Ammon's horn (tissue), 1 donor: ENCODE results near the gene FBXW10.
"Not testable (repeated sequence)": the region's sequence is repeated elsewhere in the genome, so short reads cannot be mapped to it uniquely, and the experiment has no call there.

Experiments
- DNase-seq: peaks from one replicate; pipeline ENCODE4 v3.0.0-alpha.2; 2016; ENCODE audit warnings: low spot score

Gene FBXW10

GRCh38 chr17:18753829-18754409, 10.1 kb downstream of the FBXW10 start:
- DNase-seq, result not testable (repeated sequence)

GRCh38 chr17:18755969-18756368, 12.1 kb downstream of the FBXW10 start:
- not testable (repeated sequence) for DNase-seq

GRCh38 chr17:18757368-18758044, 13.7 kb downstream of the FBXW10 start:
- not testable (repeated sequence) for DNase-seq

GRCh38 chr17:18758344-18758743, 14.5 kb downstream of the FBXW10 start:
- DNase-seq, result not testable (repeated sequence)

GRCh38 chr17:18760221-18760620, 16.4 kb downstream of the FBXW10 start:
- DNase-seq, result not testable (repeated sequence)

- DNase-seq, result not testable (repeated sequence)
These were observed 26.7 kb downstream of the FBXW10 start for GRCh38 chr17:18770572-18770971.

GRCh38 chr17:18771066-18771465, 27.2 kb downstream of the FBXW10 start:
- DNase-seq, result not testable (repeated sequence)

GRCh38 chr17:18772471-18772870, 28.6 kb downstream of the FBXW10 start:
- no peak for DNase-seq

GRCh38 chr17:18780991-18781718, 37.3 kb downstream of the FBXW10 start, which contains the start of gene TVP23B:
TVP23B (plus strand) TSS chr17:18781183; CDS start chr17:18781294, 111 bp downstream.
- DNase-seq, result peak; percentile 98

- not testable (repeated sequence) for DNase-seq
These were observed 38.0 kb downstream of the FBXW10 start for GRCh38 chr17:18781805-18782204.

GRCh38 chr17:18785933-18786332, 42.1 kb downstream of the FBXW10 start:
- not testable (repeated sequence) for DNase-seq

- not testable (repeated sequence) for DNase-seq
These were observed 43.0 kb downstream of the FBXW10 start for GRCh38 chr17:18786890-18787289.

GRCh38 chr17:18791402-18791801, 47.5 kb downstream of the FBXW10 start:
- DNase-seq, result not testable (repeated sequence)

- DNase-seq, result not testable (repeated sequence)
These were observed 51.0 kb downstream of the FBXW10 start for GRCh38 chr17:18794841-18795240.

GRCh38 chr17:18796887-18797286, 53.0 kb downstream of the FBXW10 start:
- not testable (repeated sequence) for DNase-seq

- DNase-seq, result not testable (repeated sequence)
These were observed 59.8 kb downstream of the FBXW10 start for GRCh38 chr17:18803458-18804245.

- DNase-seq, result not testable (repeated sequence)
These were observed 72.1 kb downstream of the FBXW10 start for GRCh38 chr17:18815924-18816323.

- DNase-seq, result peak; percentile 82
These were observed 72.9 kb downstream of the FBXW10 start for GRCh38 chr17:18816489-18817371.

GRCh38 chr17:18821430-18821829, 77.6 kb downstream of the FBXW10 start:
- not testable (repeated sequence) for DNase-seq

GRCh38 chr17:18827613-18828012, 83.8 kb downstream of the FBXW10 start:
- DNase-seq, result not testable (repeated sequence)
